ENCODE results near the gene TGFB1. TPM values are rescaled to one million over a fixed set of nuclear protein-coding genes. Genes with fewer than 3 reads are reported as not detected.

Gene TGFB1
- total and polyA plus RNA-seq, 9 of the 15 experiments (the other 6 are each of a cell fraction or from before 2014, with no cell fraction given), result 0.24 to 159 (median 17.2) TPM

- TF ChIP-seq ZNF318 (IDR thresholded peaks at IDR 0.05; ENCODE audit: borderline replicate concordance in 1 of 2, low read depth in 1 of 2) (peak in 1 of 2 experiments; percentile 65; a peak in 1 of 4 replicates), TSC22D4 (tag; IDR thresholded peaks at IDR 0.05) (no peak), ZNF133 (CRISPR knock-in tag; IDR thresholded peaks at IDR 0.05) (no peak), ZFP1 (CRISPR knock-in tag; IDR thresholded peaks at IDR 0.05) (no peak), MAFK (IDR thresholded peaks at IDR 0.05; ENCODE audit: low read length) (no peak), CBFA2T2 (conservative IDR thresholded peaks at IDR 0.05) (no peak)
Measured at GRCh38 chr19:41310033-41310831, 43.5 kb downstream of the TGFB1 start, which contains the start of gene CCDC97 (continued).
